GM12878 (cell line): ENCODE results near the gene CSNK1G1. TPM values are rescaled to one million over a fixed set of nuclear protein-coding genes. Genes with fewer than 3 reads are reported as not detected.

ENCODE experiments used
- ATAC-seq: fragments of 200-7000 bp; cut with Tn5 transposase; 3 replicates; pipeline ENCODE4 v1.9.1; 2020; ENCODE audit warnings: mild to moderate bottlenecking, moderate library complexity
- BruUV-seq: library from RNA; stranded (reverse); fragments of 400-500 nt; replicated peaks from 2 replicates; lab custom pipeline; 2021; lab: Mats Ljungman, UMichigan
- CTCF ChIA-PET: fragments of 300-600 bp; sonication (Branson Sonifier 250); formaldehyde crosslinking; extraction: SDS; loops from one replicate; lab custom pipeline; 2021; ENCODE audit warnings: inconsistent platforms; lab: Yijun Ruan, JAX
- POLR2A ChIA-PET: fragments of 350-600 bp; formaldehyde crosslinking; extraction: SDS; loops from one replicate; lab custom pipeline; 2021; ENCODE audit warnings: inconsistent platforms; lab: Charles Lee
- RAD21 ChIA-PET: fragments of 300-600 bp; sonication (Branson Sonifier 250); formaldehyde crosslinking; loops from one replicate; lab custom pipeline; 2023; ENCODE audit warnings: antibody characterized with exemption; ENCODE audit not compliant: unreplicated experiment; lab: Charles Lee
- SMC1A ChIA-PET: fragments of 300-600 bp; sonication (Branson Sonifier 250); formaldehyde crosslinking; loops from one replicate; lab custom pipeline; 2023; ENCODE audit not compliant: unreplicated experiment, uncharacterized antibody; lab: Charles Lee
- DNase-seq: peaks from one replicate; pipeline ENCODE4 v3.0.0-alpha.2; 2011; ENCODE audit warnings: low read depth, low spot score
- FAIRE-seq: peaks from 3 replicates; lab custom pipeline; 2011; peaks lifted over from hg19 to GRCh38; lab: Jason Lieb, UNC
- H2AFZ ChIP-seq: 2 replicates; pipeline ENCODE4 v1.6.0; 2011; ENCODE audit warnings: low read depth, low read length, control low read depth; ENCODE audit not compliant: control insufficient read depth
- H3K27ac ChIP-seq: 2 replicates; pipeline ENCODE4 v1.5.1; 2011; ENCODE audit warnings: control low read depth; ENCODE audit not compliant: control insufficient read depth, insufficient read depth
- H3K27me3 ChIP-seq, 2 experiments: replicated peaks in 1 of 2; 2 replicates each; pipeline versions ENCODE4 v1.6.0 to v1.6.1; 2011; ENCODE audit warnings: low read length in 1 of 2; ENCODE audit not compliant: control insufficient read depth in 2 of 2, insufficient read depth in 2 of 2
- H3K36me3 ChIP-seq, 2 experiments: 2 replicates each; pipeline ENCODE4 v1.5.1; 2011; ENCODE audit warnings: low read length in 1 of 2; ENCODE audit not compliant: control insufficient read depth in 2 of 2, insufficient read depth in 2 of 2
- H3K4me1 ChIP-seq: 2 replicates; pipeline ENCODE4 v1.6.1; 2011; ENCODE audit warnings: mild to moderate bottlenecking, low read length, moderate library complexity, mixed read lengths; ENCODE audit not compliant: control insufficient read depth, insufficient read depth
- H3K4me2 ChIP-seq: 2 replicates; pipeline ENCODE4 v1.6.0; 2011; ENCODE audit warnings: control low read depth; ENCODE audit not compliant: control insufficient read depth, insufficient read depth
- H3K4me3 ChIP-seq: fragments of 200-600 bp; sonication (generic); 2 replicates; pipeline ENCODE4 v1.5.1; 2016
- H3K79me2 ChIP-seq: 2 replicates; pipeline ENCODE4 v1.6.0; 2011; ENCODE audit warnings: low read length; ENCODE audit not compliant: control insufficient read depth, insufficient read depth
- H3K9ac ChIP-seq: 2 replicates; pipeline ENCODE4 v1.8.0; 2011; ENCODE audit warnings: low read length, control low read depth, mixed read lengths; ENCODE audit not compliant: control insufficient read depth, insufficient read depth
- H3K9me3 ChIP-seq: replicated peaks from 3 replicates; pipeline ENCODE4 v1.5.1; 2011; ENCODE audit warnings: mild to moderate bottlenecking, low read length; ENCODE audit not compliant: control insufficient read depth, insufficient read depth
- H4K20me1 ChIP-seq: 2 replicates; pipeline ENCODE4 v1.6.0; 2011; ENCODE audit not compliant: control insufficient read depth, insufficient read depth
- BCL11A ChIP-seq: IDR thresholded peaks from 2 replicates; pipeline ENCODE4 v1.6.1; 2011; ENCODE audit warnings: low read depth, low read length
- CBX5 ChIP-seq: sonication (generic); IDR thresholded peaks from 2 replicates; pipeline ENCODE4 v1.6.1; 2016; ENCODE audit warnings: low read depth, moderate library complexity, mild to moderate bottlenecking, inconsistent platforms
- EGR1 ChIP-seq, 2 experiments: IDR thresholded peaks; 1 replicate in 1 of 2; 2 replicates in 1 of 2; pipeline ENCODE4 v1.6.1; 2011 to 2012; ENCODE audit warnings: low read depth in 2 of 2, low read length in 2 of 2, borderline replicate concordance in 1 of 2, mild to moderate bottlenecking in 1 of 2, moderate library complexity in 1 of 2
- POLR2AphosphoS2 ChIP-seq: IDR thresholded peaks from 2 replicates; pipeline ENCODE4 v1.6.1; 2011; ENCODE audit warnings: low read depth, mild to moderate bottlenecking, low read length, improper control_type of control experiment, moderate library complexity
- SUPT20H ChIP-seq: IDR thresholded peaks from 2 replicates; pipeline ENCODE4 v1.6.1; 2011; ENCODE audit warnings: low read depth, mild to moderate bottlenecking, low read length, moderate library complexity, borderline replicate concordance; ENCODE audit not compliant: control insufficient read depth
- WGBS: methylation state at CpG from one replicate; pipeline ENCODE4 v1.1.6; 2016; ENCODE audit warnings: low lambda C conversion rate; ENCODE audit not compliant: insufficient replicate concordance, insufficient coverage; ENCODE audit errors: missing lambda C conversion rate; 5-methylcytosine and 5-hydroxymethylcytosine counted together
- in situ Hi-C: fragments of 300-500 bp; cut with MboI; formaldehyde crosslinking; loops from 9 replicates; pipeline ENCODE4 v1.14.3; 2018; ENCODE audit warnings: mixed read lengths
- intact Hi-C: fragments of 100-400 bp; cut with micrococcal nuclease; formaldehyde crosslinking; loops from one replicate; pipeline ENCODE4 v1.14.2; 2022; ENCODE audit not compliant: unreplicated experiment
- polyA plus RNA-seq, 11 experiments: library from polyadenylated mRNA; depleted of rRNA in 4 of 11; unstranded in 6 of 11; stranded (reverse) in 5 of 11; fragments of >200 nt; fragmentation: Nextera tagmentation in 4 of 11; fragmentation: Illumina TruSeq in 1 of 11; extraction: Ambion mirVana in 4 of 11; extraction: Trizol in 1 of 11; gene quantifications; 1 replicate in 1 of 11; 2 replicates in 10 of 11; pipeline versions ENCODE4 v1.2.1 to v1.2.3, GENCODE V29; 2011 to 2016; ENCODE audit warnings: inconsistent platforms in 2 of 11, missing spikeins in 2 of 11, low read depth in 1 of 11
- total RNA-seq, 4 experiments: library from RNA; depleted of rRNA in 3 of 4; stranded (reverse); fragments of >200 nt in 3 of 4; fragmentation: Illumina TruSeq in 1 of 4; extraction: Trizol in 1 of 4; gene quantifications; 2 replicates each; pipeline versions ENCODE4 v1.2.1 to v1.2.3, GENCODE V29; 2013 to 2021
- TF ChIP-seq, protein P1 (sequence below), 3 experiments: IDR thresholded peaks in 2 of 3; conservative IDR thresholded peaks in 1 of 3; 2 replicates each; pipeline ENCODE4 v1.5.1; 2011; ENCODE audit warnings: low read depth in 3 of 3, low read length in 3 of 3, mild to moderate bottlenecking in 3 of 3, control low read depth in 2 of 3, moderate library complexity in 2 of 3, inconsistent platforms in 1 of 3, mixed read lengths in 1 of 3; ENCODE audit not compliant: control insufficient read depth in 2 of 3, insufficient read depth in 1 of 3; ENCODE audit errors: extremely low read depth in 1 of 3
- TF ChIP-seq, protein P2 (sequence below): IDR thresholded peaks from 2 replicates; pipeline ENCODE4 v1.6.1; 2011; ENCODE audit warnings: borderline replicate concordance, low read depth, mild to moderate bottlenecking, moderate library complexity, mixed read lengths, low read length; ENCODE audit not compliant: insufficient read depth; ENCODE audit errors: extremely low read length

CSNK1G1 gene
- total and polyA plus RNA-seq, 10 of the 15 experiments (the other 5 are each of a cell fraction or from before 2014, with no cell fraction given) = 6.1 to 23.4 (median 15.3) TPM

DNA sequence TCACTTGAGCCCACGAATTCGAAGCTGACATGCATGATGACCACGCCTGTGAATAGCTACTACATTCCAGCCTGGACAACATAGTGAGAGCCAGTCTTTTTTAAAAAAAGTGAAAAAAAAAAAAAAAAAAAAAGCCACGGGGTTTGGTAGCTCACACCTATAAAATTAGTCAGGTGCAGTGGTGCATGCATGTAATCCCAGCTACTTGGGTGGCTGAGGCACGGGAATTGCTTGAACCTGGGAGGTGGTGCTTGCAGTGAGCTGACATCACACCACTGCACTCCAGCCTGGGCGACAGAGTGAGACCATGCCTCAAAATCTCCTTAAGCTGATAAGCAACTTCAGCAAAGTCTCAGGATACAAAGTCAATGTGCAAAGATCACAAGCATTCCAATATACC, 44.4 kb downstream of the CSNK1G1 start:
- H2AFZ ChIP-seq = no peak overlapping the region
- FAIRE-seq = no peak
- TF ChIP-seq BCL11A (no peak), CBX5 (no peak), POLR2AphosphoS2 (no peak), EGR1 (IDR thresholded peaks at IDR 0.05; ENCODE audit: borderline replicate concordance in 1 of 2, low read depth in 2 of 2, low read length in 2 of 2) (no peak), SUPT20H (no peak)
- TF ChIP-seq, protein P1, sequence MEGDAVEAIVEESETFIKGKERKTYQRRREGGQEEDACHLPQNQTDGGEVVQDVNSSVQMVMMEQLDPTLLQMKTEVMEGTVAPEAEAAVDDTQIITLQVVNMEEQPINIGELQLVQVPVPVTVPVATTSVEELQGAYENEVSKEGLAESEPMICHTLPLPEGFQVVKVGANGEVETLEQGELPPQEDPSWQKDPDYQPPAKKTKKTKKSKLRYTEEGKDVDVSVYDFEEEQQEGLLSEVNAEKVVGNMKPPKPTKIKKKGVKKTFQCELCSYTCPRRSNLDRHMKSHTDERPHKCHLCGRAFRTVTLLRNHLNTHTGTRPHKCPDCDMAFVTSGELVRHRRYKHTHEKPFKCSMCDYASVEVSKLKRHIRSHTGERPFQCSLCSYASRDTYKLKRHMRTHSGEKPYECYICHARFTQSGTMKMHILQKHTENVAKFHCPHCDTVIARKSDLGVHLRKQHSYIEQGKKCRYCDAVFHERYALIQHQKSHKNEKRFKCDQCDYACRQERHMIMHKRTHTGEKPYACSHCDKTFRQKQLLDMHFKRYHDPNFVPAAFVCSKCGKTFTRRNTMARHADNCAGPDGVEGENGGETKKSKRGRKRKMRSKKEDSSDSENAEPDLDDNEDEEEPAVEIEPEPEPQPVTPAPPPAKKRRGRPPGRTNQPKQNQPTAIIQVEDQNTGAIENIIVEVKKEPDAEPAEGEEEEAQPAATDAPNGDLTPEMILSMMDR (IDR thresholded peaks at IDR 0.05 in 2 of 3, conservative IDR thresholded peaks at IDR 0.05 in 1 of 3; ENCODE audit: control insufficient read depth in 2 of 3, extremely low read depth in 1 of 3, insufficient read depth in 1 of 3, low read depth in 3 of 3, low read length in 3 of 3) = no peak
- TF ChIP-seq, protein P2, sequence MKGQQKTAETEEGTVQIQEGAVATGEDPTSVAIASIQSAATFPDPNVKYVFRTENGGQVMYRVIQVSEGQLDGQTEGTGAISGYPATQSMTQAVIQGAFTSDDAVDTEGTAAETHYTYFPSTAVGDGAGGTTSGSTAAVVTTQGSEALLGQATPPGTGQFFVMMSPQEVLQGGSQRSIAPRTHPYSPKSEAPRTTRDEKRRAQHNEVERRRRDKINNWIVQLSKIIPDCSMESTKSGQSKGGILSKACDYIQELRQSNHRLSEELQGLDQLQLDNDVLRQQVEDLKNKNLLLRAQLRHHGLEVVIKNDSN = no peak
- TF ChIP-seq, all 136 proteins: peak for 0
- ChIA-PET SMC1A (no interaction called here), RAD21 (interaction anchor here (0.6 kb wide), 1 partner anchor 685 kb away, joined by 5 read pairs; no protein-coding TSS in a partner anchor), CTCF (interaction anchor here (0.6 kb wide), 1 partner anchor 21 kb away, joined by 3 read pairs; no protein-coding TSS in a partner anchor), POLR2A (interaction anchor here (0.6 kb wide), 2 partner anchors 61 to 1027 kb away, joined by 3 to 4 read pairs; no protein-coding TSS in a partner anchor)
- H3K27ac ChIP-seq = no peak overlapping the region
- no peak overlapping the region for H3K4me3 ChIP-seq
- H4K20me1 ChIP-seq = no peaks in the 10 kb centered on the region
- DNase-seq (no peak), ATAC-seq (no peak)
- no peaks in the 10 kb centered on the region for H3K36me3 ChIP-seq
- in situ Hi-C loops (no loop called here), intact Hi-C loops (no loop called here)
- H3K79me2 ChIP-seq = no peaks in the 10 kb centered on the region; the same call in 1 of the 2 replicates
- H3K9ac ChIP-seq = no peak overlapping the region
- no peak overlapping the region for H3K4me2 ChIP-seq
- 97% methylated on average over 6 of the region's 6 CpGs for WGBS
- no peaks in the 10 kb centered on the region for H3K4me1 ChIP-seq
- no peaks in the 10 kb centered on the region for H3K9me3 ChIP-seq
- H3K27me3 ChIP-seq = no peaks in the 10 kb centered on the region
- no TSS peak for BruUV-seq
